NCI-H446 (cell line): ENCODE data around the gene DHX8.
"Not testable (repeated sequence)": the region's sequence is repeated elsewhere in the genome, so short reads cannot be mapped to it uniquely, and the experiment has no call there.

Source experiments
- DNase-seq, 2 experiments: peaks; one replicate each; lab custom pipeline; 2025; lab: John Stamatoyannopoulos, UW

The DHX8 gene

GRCh38 chr17:43462569-43462968 lies 21.2 kb upstream of the DHX8 start:
- DNase-seq, result not testable (repeated sequence)

- DNase-seq, result no peak
Measured at GRCh38 chr17:43463241-43463640, 20.5 kb upstream of the DHX8 start.

- DNase-seq, result no peak
Measured at GRCh38 chr17:43464046-43464445, 19.7 kb upstream of the DHX8 start.

GRCh38 chr17:43465049-43465448 lies 18.7 kb upstream of the DHX8 start:
- DNase-seq, result no peak

- DNase-seq, result peak in 1 of 2 experiments; percentile 80
Measured at GRCh38 chr17:43467981-43468581, 15.7 kb upstream of the DHX8 start.

GRCh38 chr17:43468691-43469139 lies 15.1 kb upstream of the DHX8 start:
- peak in 1 of 2 experiments; percentile 61 for DNase-seq

GRCh38 chr17:43469145-43469544 lies 14.6 kb upstream of the DHX8 start:
- DNase-seq, result no peak

GRCh38 chr17:43471585-43472160 lies 12.1 kb upstream of the DHX8 start:
- DNase-seq, result no peak

GRCh38 chr17:43475494-43476089 lies 8.2 kb upstream of the DHX8 start:
- DNase-seq, result no peak

GRCh38 chr17:43476306-43476705 lies 7.5 kb upstream of the DHX8 start:
- not testable (repeated sequence) for DNase-seq

- peak; percentile 70 to 87 for DNase-seq
Measured at GRCh38 chr17:43477832-43478634, 5.7 kb upstream of the DHX8 start.

- DNase-seq, result no peak
Measured at GRCh38 chr17:43479948-43480347, 3.8 kb upstream of the DHX8 start.

GRCh38 chr17:43482103-43483012 lies 1.4 kb upstream of the DHX8 start:
- no peak for DNase-seq

- no peak for DNase-seq
Measured at GRCh38 chr17:43490621-43491020, 6.8 kb downstream of the DHX8 start.

GRCh38 chr17:43509440-43509839 lies 25.7 kb downstream of the DHX8 start:
- DNase-seq, result not testable (repeated sequence)

GRCh38 chr17:43511199-43511598 lies 27.4 kb downstream of the DHX8 start:
- not testable (repeated sequence) for DNase-seq

GRCh38 chr17:43515656-43516055 lies 31.9 kb downstream of the DHX8 start:
- no peak for DNase-seq

GRCh38 chr17:43517161-43517560 lies 33.4 kb downstream of the DHX8 start:
- DNase-seq, result no peak

- DNase-seq, result no peak
Measured at GRCh38 chr17:43517615-43518386, 34.0 kb downstream of the DHX8 start.

- DNase-seq, result no peak
Measured at GRCh38 chr17:43521389-43521788, 37.6 kb downstream of the DHX8 start.
